OCI-LY7 (cell line): ENCODE measurements around the gene ALLC. TPM values are rescaled to one million over a fixed set of nuclear protein-coding genes. Genes with fewer than 3 reads are reported as not detected.

Experiments
- BruUV-seq: library from RNA; stranded (reverse); fragments of 400-500 nt; replicated peaks from 2 replicates; lab custom pipeline; 2021; lab: Mats Ljungman, UMichigan
- CTCF ChIA-PET: fragments of 300-600 bp; sonication (Branson Sonifier 250); formaldehyde crosslinking; loops from one replicate; lab custom pipeline; 2022; ENCODE audit warnings: antibody characterized with exemption; ENCODE audit not compliant: unreplicated experiment; lab: Charles Lee
- POLR2A ChIA-PET: fragments of 300-600 bp; sonication (Branson Sonifier 250); formaldehyde crosslinking; loops from one replicate; lab custom pipeline; 2022; ENCODE audit warnings: antibody characterized with exemption; lab: Charles Lee
- DNase-seq: peaks from one replicate; pipeline ENCODE4 v3.0.0-alpha.2; 2015; ENCODE audit warnings: low spot score
- H2AFZ ChIP-seq: fragments of 200-600 bp; sonication (generic), shearing (Covaris generic); 2 replicates; pipeline ENCODE4 v1.6.1; 2014; ENCODE audit warnings: mild to moderate bottlenecking, antibody characterized with exemption, low read length, moderate library complexity
- H3K27ac ChIP-seq: fragments of 200-600 bp; sonication (generic); 2 replicates; pipeline ENCODE4 v1.5.1; 2014; ENCODE audit warnings: mixed run types, low read depth, mild to moderate bottlenecking, moderate library complexity, low read length, inconsistent platforms; ENCODE audit not compliant: poor library complexity, severe bottlenecking
- H3K36me3 ChIP-seq: fragments of 200-600 bp; sonication (generic); 2 replicates; pipeline ENCODE4 v1.6.1; 2014; ENCODE audit warnings: mild to moderate bottlenecking, antibody characterized with exemption, low read length, moderate library complexity, mixed read lengths; ENCODE audit not compliant: insufficient read depth
- H3K4me1 ChIP-seq: fragments of 200-600 bp; sonication (generic); 2 replicates; pipeline ENCODE4 v1.5.1; 2014; ENCODE audit warnings: mild to moderate bottlenecking, low read length; ENCODE audit not compliant: insufficient read depth, poor library complexity, severe bottlenecking
- H3K4me2 ChIP-seq: fragments of 200-600 bp; sonication (generic); 2 replicates; pipeline ENCODE4 v1.6.1; 2014; ENCODE audit warnings: mild to moderate bottlenecking, low read length
- H3K4me3 ChIP-seq: fragments of 200-600 bp; sonication (generic); 2 replicates; pipeline ENCODE4 v1.5.1; 2014; ENCODE audit warnings: mild to moderate bottlenecking, low read depth, low read length; ENCODE audit not compliant: poor library complexity, severe bottlenecking
- H3K79me2 ChIP-seq: fragments of 200-600 bp; sonication (generic); 2 replicates; pipeline ENCODE4 v1.6.1; 2016; ENCODE audit warnings: low read depth, mild to moderate bottlenecking, low read length, moderate library complexity, mixed read lengths; ENCODE audit not compliant: insufficient read depth
- H3K9me2 ChIP-seq: fragments of 200-600 bp; sonication (generic); 2 replicates; pipeline ENCODE4 v1.6.1; 2016; ENCODE audit warnings: mild to moderate bottlenecking, low read length, mixed read lengths; ENCODE audit not compliant: insufficient read depth
- H3K9me3 ChIP-seq: fragments of 200-600 bp; sonication (generic); 2 replicates; pipeline ENCODE4 v1.6.1; 2014; ENCODE audit warnings: mild to moderate bottlenecking, mixed run types, low read length, mixed read lengths
- H4K20me1 ChIP-seq: fragments of 200-600 bp; sonication (generic); 2 replicates; pipeline ENCODE4 v1.6.1; 2014; ENCODE audit warnings: mild to moderate bottlenecking, antibody characterized with exemption, low read length, moderate library complexity, mixed read lengths; ENCODE audit not compliant: insufficient read depth
- EZH2phosphoT487 ChIP-seq: fragments of 200-600 bp; sonication (generic); IDR thresholded peaks from 2 replicates; pipeline ENCODE4 v1.6.1; 2018; ENCODE audit warnings: low read depth, borderline replicate concordance, mild to moderate bottlenecking, mixed run types, antibody characterized with exemption, low read length, moderate library complexity, mixed read lengths
- intact Hi-C: fragments of 100-400 bp; cut with micrococcal nuclease; formaldehyde crosslinking; loops from one replicate; pipeline ENCODE4 v1.10.0; 2022; ENCODE audit not compliant: unreplicated experiment
- total RNA-seq, 2 experiments: library from RNA; depleted of rRNA in 1 of 2; stranded (reverse); fragments of >200 nt in 1 of 2; shearing (Covaris generic) in 1 of 2; gene quantifications; 2 replicates each; pipeline ENCODE4 v1.2.3, GENCODE V29; 2014 to 2022
- TF ChIP-seq, protein P1 (sequence below): fragments of 200-600 bp; sonication (generic); conservative IDR thresholded peaks from 2 replicates; pipeline ENCODE4 v1.5.1; 2014; ENCODE audit warnings: mild to moderate bottlenecking, antibody characterized with exemption, low read length, moderate library complexity, mixed read lengths

ALLC gene
- total RNA-seq, 2 experiments from 2014 or later = not detected

DNA sequence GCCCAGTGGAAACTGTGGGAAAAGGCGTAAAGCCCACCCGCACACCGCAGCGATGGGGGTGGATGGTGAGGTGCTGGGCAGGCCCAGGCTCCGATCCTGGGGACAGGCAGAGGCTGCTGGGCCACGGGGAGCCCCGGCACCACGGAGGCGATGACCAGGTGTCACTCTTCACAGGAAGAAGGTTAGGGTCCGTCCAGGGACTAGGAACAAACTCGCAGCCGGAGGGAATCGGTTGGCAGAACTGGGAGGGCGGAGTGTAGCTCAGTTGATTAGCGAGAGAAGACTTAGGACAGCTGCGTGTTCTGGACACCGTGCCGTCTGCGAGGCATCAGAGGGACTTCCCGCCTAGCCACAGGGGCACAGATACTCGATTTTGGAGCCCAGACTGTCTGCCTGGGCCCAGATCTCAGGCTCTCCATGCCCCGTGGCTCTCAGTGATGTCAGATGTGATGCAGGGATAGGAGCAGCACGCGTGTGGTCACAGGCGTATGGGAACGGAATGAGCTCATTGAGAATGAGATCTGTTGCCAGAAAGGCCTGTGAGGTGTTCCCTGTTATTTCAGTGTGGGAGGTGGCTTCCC, 16.1 kb upstream of the ALLC start:
- Histone ChIP-seq H3K9me3 (no peaks in the 10 kb centered on the region), H3K9me2 (no peaks in the 10 kb centered on the region), H3K4me1 (peaks cover 3% of the 10 kb centered on the region), H3K36me3 (no peaks in the 10 kb centered on the region), H4K20me1 (no peaks in the 10 kb centered on the region), H3K4me2 (no peak overlapping the region), H2AFZ (no peak overlapping the region), H3K4me3 (no peak overlapping the region), H3K27ac (no peak overlapping the region), H3K79me2 (no peaks in the 10 kb centered on the region)
- TF ChIP-seq EZH2phosphoT487 = no peak
- TF ChIP-seq, protein P1, sequence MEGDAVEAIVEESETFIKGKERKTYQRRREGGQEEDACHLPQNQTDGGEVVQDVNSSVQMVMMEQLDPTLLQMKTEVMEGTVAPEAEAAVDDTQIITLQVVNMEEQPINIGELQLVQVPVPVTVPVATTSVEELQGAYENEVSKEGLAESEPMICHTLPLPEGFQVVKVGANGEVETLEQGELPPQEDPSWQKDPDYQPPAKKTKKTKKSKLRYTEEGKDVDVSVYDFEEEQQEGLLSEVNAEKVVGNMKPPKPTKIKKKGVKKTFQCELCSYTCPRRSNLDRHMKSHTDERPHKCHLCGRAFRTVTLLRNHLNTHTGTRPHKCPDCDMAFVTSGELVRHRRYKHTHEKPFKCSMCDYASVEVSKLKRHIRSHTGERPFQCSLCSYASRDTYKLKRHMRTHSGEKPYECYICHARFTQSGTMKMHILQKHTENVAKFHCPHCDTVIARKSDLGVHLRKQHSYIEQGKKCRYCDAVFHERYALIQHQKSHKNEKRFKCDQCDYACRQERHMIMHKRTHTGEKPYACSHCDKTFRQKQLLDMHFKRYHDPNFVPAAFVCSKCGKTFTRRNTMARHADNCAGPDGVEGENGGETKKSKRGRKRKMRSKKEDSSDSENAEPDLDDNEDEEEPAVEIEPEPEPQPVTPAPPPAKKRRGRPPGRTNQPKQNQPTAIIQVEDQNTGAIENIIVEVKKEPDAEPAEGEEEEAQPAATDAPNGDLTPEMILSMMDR = no peak
- no TSS peak for BruUV-seq
- CTCF ChIA-PET = interaction anchor here (0.5 to 0.8 kb wide), 2 partner anchors 136 to 208 kb away, joined by 3 to 4 read pairs; no protein-coding TSS in a partner anchor
- POLR2A ChIA-PET = interaction anchor here (0.7 to 0.8 kb wide), 2 partner anchors 10 to 148 kb away, joined by 4 read pairs; no protein-coding TSS in a partner anchor
- no peak for DNase-seq
- intact Hi-C loops = no loop called here

DNA sequence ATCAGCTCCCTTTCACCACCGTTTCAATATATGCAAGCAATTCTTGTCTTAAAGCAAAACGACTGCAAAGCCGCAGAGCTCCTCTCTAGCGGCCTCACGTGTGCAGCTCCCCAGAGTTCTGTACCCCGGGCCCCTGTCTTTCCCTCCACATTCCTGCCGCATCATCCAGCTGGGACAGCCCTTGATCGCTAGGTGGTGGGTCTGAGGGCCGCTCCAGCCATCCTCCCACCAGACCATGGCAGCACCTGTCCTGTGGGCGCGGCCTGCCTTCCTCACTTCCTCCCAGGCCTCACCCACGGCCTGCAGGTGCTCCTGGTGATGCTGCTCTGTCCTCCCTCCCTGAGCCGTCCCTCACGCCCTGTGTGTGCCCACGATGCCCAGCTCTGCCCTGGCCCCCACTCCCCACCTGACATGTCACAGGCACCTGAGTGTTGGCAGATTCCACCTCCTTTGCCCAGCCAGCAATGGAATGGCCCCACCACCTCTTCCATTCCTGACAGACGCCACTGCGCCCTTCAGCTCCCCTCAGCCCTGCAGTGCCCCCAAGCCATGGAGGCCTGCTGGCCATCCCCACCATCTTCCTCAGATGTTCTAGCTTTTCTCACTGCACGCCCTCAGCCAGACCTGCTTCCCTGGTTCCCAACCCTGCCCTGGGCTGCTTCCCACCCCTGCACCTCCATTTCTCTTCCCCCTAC, 15.3 kb upstream of the ALLC start:
- Histone ChIP-seq H3K9me2 (no peaks in the 10 kb centered on the region), H2AFZ (no peak overlapping the region), H3K36me3 (no peaks in the 10 kb centered on the region), H3K27ac (no peak overlapping the region), H3K4me1 (peaks cover 3% of the 10 kb centered on the region), H3K4me3 (no peak overlapping the region), H3K79me2 (no peaks in the 10 kb centered on the region), H3K4me2 (no peak overlapping the region), H4K20me1 (no peaks in the 10 kb centered on the region), H3K9me3 (no peaks in the 10 kb centered on the region)
- BruUV-seq = no TSS peak
- ChIA-PET CTCF (interaction anchor here (0.8 kb wide), 1 partner anchor 209 kb away, joined by 3 read pairs; no protein-coding TSS in a partner anchor), POLR2A (interaction anchor here (0.7 to 0.8 kb wide), 2 partner anchors 9 to 149 kb away, joined by 4 read pairs; no protein-coding TSS in a partner anchor)
- no peak for DNase-seq
- TF ChIP-seq EZH2phosphoT487 = no peak
- TF ChIP-seq, protein P1 = no peak
- intact Hi-C loops = no loop called here
